Activated T-cell treated with anti-CD3 and anti-CD28 coated beads for 24 hours (primary cell): ENCODE data around the gene NEGR1.

Source experiments
- DNase-seq: peaks from one replicate; pipeline ENCODE4 v3.0.0-alpha.2; 2020; ENCODE audit warnings: low read depth

NEGR1 gene

DNA sequence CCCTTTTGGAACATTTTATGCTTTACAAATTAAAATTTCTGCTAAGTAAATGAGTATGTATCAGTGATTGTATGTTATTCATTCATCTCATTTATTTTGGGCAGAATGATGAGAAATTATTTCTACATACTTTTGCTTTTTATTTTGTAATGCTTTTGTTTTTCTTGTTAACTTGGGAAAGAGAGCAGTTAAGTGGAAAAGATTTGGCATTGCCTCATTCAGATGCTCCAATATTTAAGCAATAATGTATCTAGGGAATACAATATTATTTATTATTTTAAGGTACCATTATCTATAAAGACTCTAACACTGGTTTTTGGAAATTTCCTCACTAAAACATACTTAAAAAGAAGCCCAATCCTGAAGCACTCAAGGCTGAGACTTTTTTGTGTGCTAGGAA lies 431.8 kb downstream of the NEGR1 start:
- DNase-seq = no peak

DNA sequence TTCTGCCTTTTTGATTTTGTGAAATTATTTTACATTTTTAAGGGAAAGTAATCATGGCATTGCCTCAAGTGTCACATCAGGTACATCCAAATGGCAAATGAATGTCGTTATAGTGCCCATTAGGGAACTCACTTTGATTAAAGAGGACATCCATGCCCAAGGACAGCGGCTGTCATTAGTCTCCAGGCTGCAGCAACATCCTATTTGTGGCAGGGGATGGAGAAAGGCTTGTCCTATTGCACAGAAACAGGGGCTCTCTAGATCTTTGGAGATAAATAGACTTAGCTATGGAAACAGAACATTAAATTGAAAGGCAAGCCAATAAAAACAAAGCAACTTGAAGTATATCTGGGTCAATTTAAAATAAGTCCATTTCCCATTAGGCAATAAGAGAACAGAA lies 439.3 kb downstream of the NEGR1 start:
- no peak for DNase-seq

GRCh38 chr1:71839876-71840275 lies 442.5 kb downstream of the NEGR1 start:
- DNase-seq = no peak

- no peak for DNase-seq
Measured at GRCh38 chr1:71836904-71837303, 445.4 kb downstream of the NEGR1 start.

- no peak for DNase-seq
Measured at GRCh38 chr1:71835442-71835813, 446.9 kb downstream of the NEGR1 start.

DNA sequence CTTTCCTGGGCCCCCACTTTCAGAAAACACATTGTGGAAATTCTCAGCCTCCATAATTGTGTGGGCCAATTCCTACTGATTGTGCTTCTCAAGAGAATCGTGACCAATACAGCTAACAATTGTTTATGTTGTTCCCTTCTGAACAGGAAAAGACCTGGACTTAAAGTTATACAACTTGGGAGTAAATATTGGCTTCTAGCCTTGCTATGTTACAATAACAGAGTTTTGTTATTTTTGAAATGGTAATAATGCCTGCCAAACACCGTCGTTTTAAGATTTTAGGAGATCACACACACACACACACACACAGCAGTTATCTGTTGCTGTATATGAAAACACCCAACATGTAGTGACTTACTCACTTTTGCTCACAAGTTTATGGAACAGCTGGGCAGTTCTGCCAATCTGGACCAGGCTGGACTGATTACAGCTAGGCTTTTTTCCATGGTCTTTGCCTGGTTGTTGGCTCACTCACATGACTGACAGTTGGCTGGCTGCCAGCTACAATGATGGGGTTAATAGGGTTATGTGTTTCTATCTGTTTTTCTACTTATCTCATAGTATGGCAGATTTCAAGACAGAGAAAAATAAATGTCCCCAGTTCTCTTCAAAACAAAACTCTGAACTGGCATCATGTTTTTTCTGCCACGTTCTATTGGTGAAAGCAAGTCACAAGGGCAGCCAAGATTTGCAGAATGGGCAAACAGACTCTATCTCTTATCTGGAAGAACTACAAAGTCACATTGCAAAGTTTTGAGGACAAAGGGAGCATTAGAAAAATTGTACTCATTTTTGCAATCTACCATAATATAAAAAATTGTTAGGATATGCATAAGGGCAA lies 447.5 kb downstream of the NEGR1 start:
- DNase-seq = no peak

- no peak for DNase-seq
Measured at GRCh38 chr1:71831646-71832045, 450.7 kb downstream of the NEGR1 start.

DNA sequence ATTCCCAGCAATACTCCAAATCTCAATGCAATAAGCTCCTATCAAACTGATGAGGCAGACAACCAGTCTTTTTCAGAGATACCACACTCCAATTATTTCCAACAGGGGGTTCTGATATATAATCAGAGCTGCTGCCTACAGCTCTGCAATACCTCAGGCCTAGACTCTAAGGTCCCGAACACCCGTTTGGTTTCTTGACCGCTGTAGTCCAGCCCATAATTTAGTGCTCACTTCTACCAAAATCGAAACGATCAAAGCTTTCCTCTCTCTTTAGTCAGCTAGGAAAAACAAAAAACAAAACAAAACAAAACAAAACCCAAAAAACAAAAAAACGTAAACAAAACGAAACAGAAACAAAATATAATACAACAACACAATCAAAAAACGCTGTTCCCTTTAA lies 453.0 kb downstream of the NEGR1 start:
- DNase-seq = no peak

- no peak for DNase-seq
Measured at GRCh38 chr1:71828431-71829012, 453.8 kb downstream of the NEGR1 start.

- DNase-seq = no peak
Measured at GRCh38 chr1:71823708-71824305, 458.5 kb downstream of the NEGR1 start.

DNA sequence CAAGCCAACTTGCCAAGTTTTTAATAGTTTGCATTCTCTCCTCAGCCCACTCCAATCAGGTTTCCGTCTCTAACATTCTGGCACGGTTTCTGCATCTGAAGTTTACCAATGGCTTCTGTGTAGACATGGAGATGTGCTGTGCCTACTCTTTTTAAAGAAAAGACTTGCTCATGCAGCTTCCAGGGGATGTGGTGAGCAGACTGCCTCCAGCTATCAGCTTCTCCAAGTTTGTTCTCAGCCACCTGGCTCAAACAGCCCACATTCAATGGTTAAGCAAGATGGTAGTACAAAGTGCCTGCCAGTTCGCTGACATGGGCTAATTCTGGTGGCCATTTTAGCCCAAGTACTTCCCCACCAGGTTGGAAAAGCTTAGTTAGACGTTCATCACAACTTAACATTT lies 465.3 kb downstream of the NEGR1 start:
- no peak for DNase-seq

GRCh38 chr1:71809085-71809484 lies 473.3 kb downstream of the NEGR1 start:
- no peak for DNase-seq

GRCh38 chr1:71804140-71804539 lies 478.2 kb downstream of the NEGR1 start:
- no peak for DNase-seq

- DNase-seq = no peak
Measured at GRCh38 chr1:71796006-71796405, 486.3 kb downstream of the NEGR1 start.

- DNase-seq = no peak
Measured at GRCh38 chr1:71792264-71792663, 490.1 kb downstream of the NEGR1 start.

DNA sequence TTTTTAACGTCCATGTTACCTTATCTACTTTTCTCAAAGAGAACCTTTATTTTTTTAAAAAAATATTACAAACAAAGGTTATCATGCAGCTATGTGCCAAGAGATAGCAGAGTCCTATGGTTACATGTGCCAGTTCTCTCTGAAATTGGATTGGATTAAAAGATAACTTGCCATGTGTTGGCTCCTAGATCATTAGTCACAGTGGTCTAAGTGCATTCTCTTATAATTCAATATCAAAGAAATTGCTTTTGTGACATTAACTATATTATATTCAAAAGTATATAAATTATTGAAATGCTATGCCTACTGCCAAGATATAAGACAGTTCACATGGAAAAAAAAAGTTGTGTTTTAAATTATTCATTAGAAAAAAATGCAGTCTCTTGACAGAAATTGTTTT lies 494.2 kb downstream of the NEGR1 start:
- DNase-seq = no peak

DNA sequence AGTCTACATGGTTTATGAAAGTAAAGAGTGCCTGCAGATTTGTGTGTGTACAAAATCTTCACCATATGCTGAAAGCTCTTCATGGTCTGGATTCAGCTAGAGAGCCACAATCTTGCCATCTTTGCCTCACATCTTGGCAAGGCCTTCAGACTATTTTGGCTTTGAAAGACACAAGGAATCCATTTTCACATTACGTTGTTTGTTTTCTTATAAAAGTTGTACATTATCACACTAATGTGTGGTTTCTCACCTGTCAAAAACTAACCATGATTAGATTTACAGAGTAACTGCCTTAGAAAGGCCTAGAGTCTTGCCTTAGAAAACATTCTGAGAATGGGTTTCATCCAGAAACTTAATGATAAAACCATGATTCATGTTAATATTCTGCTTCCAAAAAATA lies 494.6 kb downstream of the NEGR1 start:
- DNase-seq = no peak

- no peak for DNase-seq
Measured at GRCh38 chr1:71786218-71786617, 496.1 kb downstream of the NEGR1 start.

- no peak for DNase-seq
Measured at GRCh38 chr1:71785450-71785849, 496.9 kb downstream of the NEGR1 start.

DNA sequence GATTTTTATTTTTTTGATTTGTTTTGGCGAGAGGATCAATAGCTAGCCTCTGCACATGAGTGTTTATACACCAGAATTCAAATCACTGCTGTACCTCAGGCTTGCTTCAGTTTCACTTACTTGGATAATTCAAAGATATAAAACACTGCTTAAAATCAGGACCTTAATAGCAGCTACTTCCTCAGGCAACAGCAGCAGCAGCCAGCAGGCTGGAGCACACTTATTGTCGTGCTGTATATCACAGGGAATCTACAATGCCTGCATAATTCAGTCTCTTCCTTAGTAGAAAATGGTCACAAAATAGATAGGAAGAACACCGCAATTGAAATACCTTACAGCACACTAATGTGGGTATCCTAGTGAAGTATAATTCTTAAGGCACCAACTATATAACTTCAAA lies 497.3 kb downstream of the NEGR1 start:
- DNase-seq = no peak

DNA sequence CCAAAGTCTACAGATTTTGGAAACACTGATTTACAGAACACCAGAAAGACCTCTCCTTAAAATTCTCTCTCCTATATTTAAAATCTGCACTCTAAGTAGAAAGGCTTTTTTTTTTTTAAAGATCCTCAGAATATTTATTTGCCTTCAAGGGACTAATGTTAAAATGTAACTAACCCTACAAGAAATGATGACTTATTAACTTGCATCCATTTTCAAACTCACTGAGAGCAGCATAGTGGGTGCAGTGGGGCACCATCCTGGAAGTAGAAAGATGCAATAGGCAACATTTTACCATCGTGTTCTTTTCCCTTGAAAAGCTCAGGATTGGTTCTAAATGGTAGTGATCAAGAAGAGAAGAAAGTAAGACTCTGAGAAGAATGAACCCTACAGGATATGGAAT lies 498.1 kb downstream of the NEGR1 start:
- DNase-seq = no peak

DNA sequence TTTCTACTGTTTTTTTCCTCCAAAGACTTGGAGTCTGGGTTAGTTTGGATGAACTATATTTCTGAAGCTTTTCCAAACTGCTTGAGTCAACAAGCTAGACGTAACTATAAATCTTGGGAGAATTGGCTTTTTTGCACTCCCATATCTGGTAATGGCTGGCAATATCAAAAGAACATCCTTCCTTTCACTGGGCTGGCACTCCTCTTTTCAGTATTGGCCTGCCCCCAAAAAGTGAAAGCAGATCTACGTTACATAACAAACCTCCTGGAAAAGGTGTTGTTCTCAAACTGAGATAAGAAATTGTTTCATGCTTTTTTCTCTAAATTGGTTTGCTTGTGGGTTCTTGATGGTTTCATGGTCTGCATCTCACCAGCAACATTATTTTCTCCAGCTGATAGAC lies 499.3 kb downstream of the NEGR1 start:
- DNase-seq = no peak

DNA sequence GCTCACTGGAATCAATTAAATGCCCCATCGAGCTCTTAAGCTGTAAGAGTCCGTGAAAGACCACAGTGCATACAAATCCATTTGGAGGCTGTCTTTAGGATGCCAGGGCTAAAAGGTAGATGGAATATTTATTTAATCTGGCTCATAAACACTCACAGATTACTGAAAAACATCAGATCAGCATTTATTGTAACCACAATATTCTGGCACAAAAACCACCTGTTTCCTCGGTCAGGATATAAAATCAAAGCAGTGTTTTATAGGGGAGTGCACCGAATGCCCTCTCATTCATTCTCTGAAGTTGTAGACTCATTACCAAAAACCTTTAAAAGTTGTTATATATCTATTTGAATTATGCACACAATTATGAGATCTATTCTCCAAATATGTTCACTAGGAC lies 500.9 kb downstream of the NEGR1 start:
- no peak for DNase-seq

DNA sequence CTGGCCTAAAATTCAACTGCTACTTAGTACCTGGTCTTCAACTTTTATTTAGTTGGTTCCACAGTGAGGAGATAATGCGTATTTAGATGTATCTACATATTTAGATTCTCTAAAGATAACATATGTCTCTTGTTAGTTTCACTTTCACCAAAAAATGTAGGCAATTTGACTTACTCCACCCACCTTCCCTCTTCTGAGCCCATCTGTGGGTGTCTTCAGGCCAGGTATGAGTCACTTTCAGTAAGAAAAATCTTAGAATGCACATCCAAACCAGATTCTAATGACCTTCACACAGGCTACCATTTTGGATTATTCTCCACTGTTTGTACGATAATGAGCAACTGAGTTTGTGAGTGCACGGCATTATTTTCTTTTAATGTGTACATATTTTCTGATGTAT lies 501.7 kb downstream of the NEGR1 start:
- DNase-seq = no peak
